ENCODE results near the gene NUP62.
A peak's percentile ranks its signal among the peaks of the same experiment; 100 is the strongest.
"Not testable (repeated sequence)": the region's sequence is repeated elsewhere in the genome, so short reads cannot be mapped to it uniquely, and the experiment has no call there.

NUP62 gene

DNA sequence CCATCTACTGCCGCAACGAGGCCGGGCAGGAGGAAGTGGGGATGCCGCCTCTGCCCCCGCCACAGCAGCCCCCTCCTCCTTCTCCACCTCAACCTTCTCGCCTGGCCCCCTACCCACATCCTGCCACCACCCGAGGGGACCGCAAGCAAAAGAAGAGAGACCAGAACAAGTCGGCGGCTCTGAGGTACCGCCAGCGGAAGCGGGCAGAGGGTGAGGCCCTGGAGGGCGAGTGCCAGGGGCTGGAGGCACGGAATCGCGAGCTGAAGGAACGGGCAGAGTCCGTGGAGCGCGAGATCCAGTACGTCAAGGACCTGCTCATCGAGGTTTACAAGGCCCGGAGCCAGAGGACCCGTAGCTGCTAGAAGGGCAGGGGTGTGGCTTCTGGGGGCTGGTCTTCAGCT, 3.4 kb upstream of the NUP62 start:
- H3K27me3 ChIP-seq (ENCODE audit: control insufficient read depth, insufficient read depth, low read length): no peaks in the 10 kb centered on the region
- no peak overlapping the region for H3K9ac ChIP-seq (ENCODE audit: low read length)
- no peak overlapping the region for H3K27ac ChIP-seq (ENCODE audit: low read length)
- peaks cover 2% of the 10 kb centered on the region for H3K4me1 ChIP-seq (ENCODE audit: control insufficient read depth, low read depth, low read length)
- no peaks in the 10 kb centered on the region for H3K9me3 ChIP-seq (ENCODE audit: control insufficient read depth, low read depth, low read length)
- H3K36me3 ChIP-seq (ENCODE audit: control insufficient read depth, low read depth, low read length): peaks cover under 1% of the 10 kb centered on the region
- no peak overlapping the region for H3K4me3 ChIP-seq (ENCODE audit: low read length)

DNA sequence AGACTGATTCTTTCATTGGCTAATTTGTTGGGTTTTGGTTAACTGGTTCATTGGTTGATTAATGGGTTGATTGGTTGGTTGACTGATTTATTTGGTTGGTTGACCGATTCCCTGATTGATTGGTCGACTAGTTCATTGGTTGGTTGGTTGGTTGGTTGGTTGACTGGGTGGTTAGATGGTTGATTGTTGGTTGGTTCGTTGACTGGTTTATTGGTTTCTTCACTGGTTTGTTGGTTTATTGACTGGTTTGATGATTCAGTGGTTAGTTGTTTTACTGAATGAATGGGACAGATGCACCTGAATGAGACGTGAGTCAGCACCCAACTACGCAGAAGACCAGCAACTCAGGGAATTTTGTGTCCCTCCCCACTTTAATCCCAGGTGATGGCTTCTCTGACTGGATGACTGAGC, 2.7 kb upstream of the NUP62 start:
- H3K9me3 ChIP-seq (ENCODE audit: control insufficient read depth, low read depth, low read length): no peaks in the 10 kb centered on the region
- no peak overlapping the region for H3K27ac ChIP-seq (ENCODE audit: low read length)
- H3K27me3 ChIP-seq (ENCODE audit: control insufficient read depth, insufficient read depth, low read length): no peaks in the 10 kb centered on the region
- H3K9ac ChIP-seq (ENCODE audit: low read length): no peak overlapping the region
- H3K4me1 ChIP-seq (ENCODE audit: control insufficient read depth, low read depth, low read length): peaks cover 6% of the 10 kb centered on the region
- H3K36me3 ChIP-seq (ENCODE audit: control insufficient read depth, low read depth, low read length): peaks cover 7% of the 10 kb centered on the region
- no peak overlapping the region for H3K4me3 ChIP-seq (ENCODE audit: low read length)

GRCh38 chr19:49931293-49932040, 2.2 kb upstream of the NUP62 start:
- Histone ChIP-seq H3K9ac (ENCODE audit: low read length) (no peak overlapping the region), H3K4me1 (ENCODE audit: control insufficient read depth, low read depth, low read length) (peaks cover 6% of the 10 kb centered on the region), H3K27ac (ENCODE audit: low read length) (no peak overlapping the region), H3K27me3 (ENCODE audit: control insufficient read depth, insufficient read depth, low read length) (no peaks in the 10 kb centered on the region), H3K9me3 (ENCODE audit: control insufficient read depth, low read depth, low read length) (no peaks in the 10 kb centered on the region), H3K4me3 (ENCODE audit: low read length) (no peak overlapping the region), H3K36me3 (ENCODE audit: control insufficient read depth, low read depth, low read length) (peaks cover 13% of the 10 kb centered on the region)

DNA sequence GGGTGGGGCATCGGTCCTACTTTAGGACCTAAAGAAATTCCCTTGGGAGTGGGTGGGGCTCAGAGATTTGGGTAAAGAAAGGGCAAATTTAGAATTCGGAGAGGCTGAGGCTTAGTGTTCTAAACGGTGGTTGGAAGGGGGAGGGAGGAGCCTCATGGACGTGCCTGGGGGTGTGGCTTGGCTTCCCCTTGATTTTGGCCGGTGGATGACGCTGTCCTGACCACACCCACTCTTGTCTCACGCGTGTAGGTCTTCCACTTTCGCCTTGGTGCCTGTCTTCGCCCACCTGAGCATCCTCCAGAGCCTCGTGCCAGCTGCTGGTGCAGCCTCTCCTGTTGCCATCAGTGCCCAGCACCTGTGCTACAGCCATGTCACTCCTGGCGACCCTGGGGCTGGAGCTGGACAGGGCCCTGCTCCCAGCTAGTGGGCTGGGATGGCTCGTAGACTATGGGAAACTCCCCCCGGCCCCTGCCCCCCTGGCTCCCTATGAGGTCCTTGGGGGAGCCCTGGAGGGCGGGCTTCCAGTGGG, 1.2 kb upstream of the NUP62 start:
- no peaks in the 10 kb centered on the region for H3K27me3 ChIP-seq (ENCODE audit: control insufficient read depth, insufficient read depth, low read length)
- no peaks in the 10 kb centered on the region for H3K9me3 ChIP-seq (ENCODE audit: control insufficient read depth, low read depth, low read length)
- H3K27ac ChIP-seq (ENCODE audit: low read length): no peak overlapping the region
- peak overlapping the region; percentile 87 for H3K4me3 ChIP-seq (ENCODE audit: low read length)
- peak overlapping the region; percentile 51 for H3K9ac ChIP-seq (ENCODE audit: low read length)
- peaks cover 20% of the 10 kb centered on the region for H3K36me3 ChIP-seq (ENCODE audit: control insufficient read depth, low read depth, low read length)
- peaks cover 6% of the 10 kb centered on the region for H3K4me1 ChIP-seq (ENCODE audit: control insufficient read depth, low read depth, low read length)

GRCh38 chr19:49929611-49930482, 543 bp upstream of the NUP62 start:
- peak overlapping the region; percentile 97 for H3K27ac ChIP-seq (ENCODE audit: low read length)
- H3K9ac ChIP-seq (ENCODE audit: low read length): peak overlapping the region; percentile 99
- H3K4me1 ChIP-seq (ENCODE audit: control insufficient read depth, low read depth, low read length): peaks cover 6% of the 10 kb centered on the region
- H3K36me3 ChIP-seq (ENCODE audit: control insufficient read depth, low read depth, low read length): peaks cover 23% of the 10 kb centered on the region
- no peaks in the 10 kb centered on the region for H3K27me3 ChIP-seq (ENCODE audit: control insufficient read depth, insufficient read depth, low read length)
- H3K4me3 ChIP-seq (ENCODE audit: low read length): peak overlapping the region; percentile 87
- no peaks in the 10 kb centered on the region for H3K9me3 ChIP-seq (ENCODE audit: control insufficient read depth, low read depth, low read length)

DNA sequence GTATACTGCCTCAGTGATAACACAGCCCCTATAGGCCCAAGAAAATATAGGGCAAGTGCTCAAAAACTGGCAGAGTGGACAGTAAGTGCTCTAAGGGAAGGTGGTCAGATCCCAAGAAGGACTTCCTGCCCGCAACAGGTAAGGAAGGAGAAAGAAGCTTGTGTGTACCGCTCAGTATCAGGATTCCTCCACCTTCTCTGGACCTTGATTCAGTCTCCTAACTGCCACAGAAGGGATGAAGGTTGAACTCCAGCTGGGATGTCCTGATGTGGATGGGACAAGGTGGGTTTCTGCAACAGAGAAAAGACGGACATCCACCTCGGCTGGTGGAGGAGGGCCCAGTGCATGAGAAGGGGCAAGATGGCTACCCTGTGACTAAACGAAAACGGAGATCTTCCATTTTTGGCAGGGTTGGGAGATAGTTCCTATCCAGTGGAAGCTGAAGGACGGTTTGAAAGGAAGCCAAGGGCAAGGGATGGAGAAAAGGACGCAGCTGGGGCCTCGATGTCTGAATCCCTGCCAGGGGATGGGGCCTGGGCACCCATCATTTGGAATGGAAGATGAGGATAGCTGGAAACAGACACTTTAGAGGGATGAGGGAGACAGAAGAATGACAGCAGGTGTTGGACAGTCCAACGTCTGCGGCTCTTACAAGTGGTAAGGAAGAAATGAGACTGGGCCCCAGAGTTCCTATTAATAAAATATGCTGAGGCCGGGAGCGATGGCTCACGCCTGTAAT, 1.6 kb downstream of the NUP62 start:
- no peaks in the 10 kb centered on the region for H3K9me3 ChIP-seq (ENCODE audit: control insufficient read depth, low read depth, low read length)
- H3K36me3 ChIP-seq (ENCODE audit: control insufficient read depth, low read depth, low read length): peaks cover 38% of the 10 kb centered on the region
- peak overlapping the region; percentile 87 for H3K4me3 ChIP-seq (ENCODE audit: low read length)
- H3K9ac ChIP-seq (ENCODE audit: low read length): no peak overlapping the region
- no peaks in the 10 kb centered on the region for H3K27me3 ChIP-seq (ENCODE audit: control insufficient read depth, insufficient read depth, low read length)
- no peak overlapping the region for H3K27ac ChIP-seq (ENCODE audit: low read length)
- peaks cover 6% of the 10 kb centered on the region for H3K4me1 ChIP-seq (ENCODE audit: control insufficient read depth, low read depth, low read length)

DNA sequence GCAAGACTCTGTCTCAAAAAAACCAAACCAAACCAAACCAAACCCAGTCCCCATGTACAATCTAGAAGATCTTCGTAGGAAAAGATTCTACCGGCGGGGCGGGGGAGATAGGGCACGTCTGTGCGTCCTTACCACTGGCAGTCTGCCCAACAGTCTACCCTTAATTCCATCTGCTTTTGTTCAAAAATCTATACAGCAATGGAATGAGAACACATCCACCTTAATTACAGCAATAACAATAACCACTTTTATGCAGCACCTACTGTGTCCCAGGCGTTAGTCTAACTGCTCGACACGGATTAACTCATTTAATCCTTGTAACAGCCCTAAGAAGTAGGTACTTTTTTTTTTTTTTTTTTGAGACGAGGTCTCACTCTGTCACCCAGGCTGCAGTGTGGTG, 2.8 kb downstream of the NUP62 start:
- Histone ChIP-seq H3K4me3 (ENCODE audit: low read length) (no peak overlapping the region), H3K36me3 (ENCODE audit: control insufficient read depth, low read depth, low read length) (peaks cover 38% of the 10 kb centered on the region), H3K4me1 (ENCODE audit: control insufficient read depth, low read depth, low read length) (peaks cover 6% of the 10 kb centered on the region), H3K27me3 (ENCODE audit: control insufficient read depth, insufficient read depth, low read length) (no peaks in the 10 kb centered on the region), H3K9me3 (ENCODE audit: control insufficient read depth, low read depth, low read length) (no peaks in the 10 kb centered on the region), H3K27ac (ENCODE audit: low read length) (no peak overlapping the region), H3K9ac (ENCODE audit: low read length) (no peak overlapping the region)

DNA sequence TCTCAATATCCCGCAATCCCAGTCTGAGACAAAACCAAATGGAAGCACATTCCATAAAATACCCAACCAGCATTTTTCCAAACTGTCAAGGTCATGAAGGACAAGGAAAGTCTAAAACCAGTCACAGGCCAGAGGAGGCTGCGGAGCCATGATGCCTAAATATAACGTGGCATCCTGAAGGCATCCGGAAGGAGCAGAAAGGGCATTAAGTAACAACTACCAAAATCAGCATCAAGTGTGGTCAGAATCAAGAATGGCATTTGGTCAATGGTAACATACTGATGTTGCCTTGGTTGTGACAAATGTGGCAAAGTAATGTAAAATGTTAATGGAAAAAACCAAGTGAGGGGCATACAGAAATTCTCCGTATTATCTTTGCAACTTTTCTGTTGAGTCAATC, 3.8 kb downstream of the NUP62 start:
- Histone ChIP-seq H3K9ac (ENCODE audit: low read length) (no peak overlapping the region), H3K27me3 (ENCODE audit: control insufficient read depth, insufficient read depth, low read length) (no peaks in the 10 kb centered on the region), H3K9me3 (ENCODE audit: control insufficient read depth, low read depth, low read length) (no peaks in the 10 kb centered on the region), H3K4me3 (ENCODE audit: low read length) (no peak overlapping the region), H3K36me3 (ENCODE audit: control insufficient read depth, low read depth, low read length) (peaks cover 38% of the 10 kb centered on the region), H3K4me1 (ENCODE audit: control insufficient read depth, low read depth, low read length) (peaks cover 6% of the 10 kb centered on the region), H3K27ac (ENCODE audit: low read length) (no peak overlapping the region)

GRCh38 chr19:49924881-49925210, 4.5 kb downstream of the NUP62 start:
- not testable (repeated sequence) for H3K4me3 ChIP-seq (ENCODE audit: low read length); H3K9ac ChIP-seq (ENCODE audit: low read length); H3K4me1 ChIP-seq (ENCODE audit: control insufficient read depth, low read depth, low read length); H3K9me3 ChIP-seq (ENCODE audit: control insufficient read depth, low read depth, low read length); H3K27ac ChIP-seq (ENCODE audit: low read length); H3K27me3 ChIP-seq (ENCODE audit: control insufficient read depth, insufficient read depth, low read length)
- H3K36me3 ChIP-seq (ENCODE audit: control insufficient read depth, low read depth, low read length): peaks cover 38% of the 10 kb centered on the region

GRCh38 chr19:49924004-49924880, 5.1 kb downstream of the NUP62 start:
- no peak overlapping the region for H3K27ac ChIP-seq (ENCODE audit: low read length)
- H3K9ac ChIP-seq (ENCODE audit: low read length): no peak overlapping the region
- H3K36me3 ChIP-seq (ENCODE audit: control insufficient read depth, low read depth, low read length): peaks cover 41% of the 10 kb centered on the region
- H3K9me3 ChIP-seq (ENCODE audit: control insufficient read depth, low read depth, low read length): no peaks in the 10 kb centered on the region
- peaks cover 6% of the 10 kb centered on the region for H3K4me1 ChIP-seq (ENCODE audit: control insufficient read depth, low read depth, low read length)
- H3K4me3 ChIP-seq (ENCODE audit: low read length): no peak overlapping the region
- H3K27me3 ChIP-seq (ENCODE audit: control insufficient read depth, insufficient read depth, low read length): no peaks in the 10 kb centered on the region
